Endothelial cell of umbilical vein (primary cell): ENCODE results near the gene SLC12A7. TPM values are rescaled to one million over a fixed set of nuclear protein-coding genes. Genes with fewer than 3 reads are reported as not detected.
"Not testable (repeated sequence)": the region's sequence is repeated elsewhere in the genome, so short reads cannot be mapped to it uniquely, and the experiment has no call there.

Experiments
- BruUV-seq: library from RNA; stranded (reverse); fragments of 400-500 nt; replicated peaks from 2 replicates; lab custom pipeline; 2021; lab: Mats Ljungman, UMichigan
- CTCF ChIA-PET: fragments of 300-600, 350-600 bp; sonication (Branson Sonifier 250); formaldehyde crosslinking; loops from one replicate; lab custom pipeline; 2021; ENCODE audit warnings: antibody characterized with exemption, inconsistent platforms; lab: Charles Lee
- POLR2A ChIA-PET: fragments of 300-600, 350-600 bp; sonication (Branson Sonifier 250); formaldehyde crosslinking; loops from one replicate; lab custom pipeline; 2021; ENCODE audit warnings: antibody characterized with exemption, inconsistent platforms; lab: Charles Lee
- DNase-seq: peaks from one replicate; pipeline ENCODE4 v3.0.0-alpha.2; 2011; ENCODE audit warnings: low read depth, low spot score
- FAIRE-seq: peaks from 2 replicates; lab custom pipeline; 2011; peaks lifted over from hg19 to GRCh38; lab: Jason Lieb, UNC
- H2AFZ ChIP-seq: 2 replicates; pipeline ENCODE4 v1.6.0; 2012; ENCODE audit warnings: low read depth, low read length, control low read depth, inconsistent platforms
- H3K27ac ChIP-seq: 2 replicates; pipeline ENCODE4 v1.5.1; 2011; ENCODE audit warnings: low read depth, mild to moderate bottlenecking, control low read depth, low read length, moderate library complexity; ENCODE audit not compliant: insufficient read depth
- H3K27me3 ChIP-seq, 2 experiments: 2 replicates each; pipeline versions ENCODE4 v1.6.0 to v1.6.1; 2011; ENCODE audit warnings: low read length in 2 of 2, mixed read lengths in 1 of 2; ENCODE audit not compliant: control insufficient read depth in 2 of 2, insufficient read depth in 2 of 2
- H3K36me3 ChIP-seq, 2 experiments: 2 replicates in 1 of 2; 3 replicates in 1 of 2; pipeline ENCODE4 v1.5.1; 2011; ENCODE audit warnings: low read length in 2 of 2, mild to moderate bottlenecking in 1 of 2, moderate library complexity in 1 of 2; ENCODE audit not compliant: control insufficient read depth in 2 of 2, insufficient read depth in 2 of 2; ENCODE audit errors: extremely low read depth in 1 of 2
- H3K4me1 ChIP-seq: 3 replicates; pipeline ENCODE4 v1.5.1; 2011; ENCODE audit warnings: mild to moderate bottlenecking, low read length; ENCODE audit not compliant: control insufficient read depth, insufficient read depth; ENCODE audit errors: extremely low read depth
- H3K4me2 ChIP-seq: 2 replicates; pipeline ENCODE4 v1.6.1; 2011; ENCODE audit warnings: low read length, control low read depth, mixed read lengths; ENCODE audit not compliant: insufficient read depth
- H3K4me3 ChIP-seq, 3 experiments: fragments of 200-600 bp in 1 of 3; sonication (generic), shearing (Covaris generic) in 1 of 3; replicated peaks in 1 of 3; 2 replicates each; pipeline ENCODE4 v1.5.1; 2011 to 2016; ENCODE audit warnings: control low read depth in 3 of 3, low read length in 3 of 3, mild to moderate bottlenecking in 2 of 3, inconsistent platforms in 1 of 3, low read depth in 1 of 3, moderate library complexity in 1 of 3; ENCODE audit not compliant: insufficient read depth in 1 of 3
- H3K79me2 ChIP-seq: 2 replicates; pipeline ENCODE4 v1.6.0; 2012; ENCODE audit warnings: low read length, inconsistent platforms; ENCODE audit not compliant: control insufficient read depth, insufficient read depth
- H3K9ac ChIP-seq: replicated peaks from 2 replicates; pipeline ENCODE3; 2011; ENCODE audit warnings: low read length, control low read depth; ENCODE audit not compliant: insufficient read depth; ENCODE audit errors: extremely low read depth
- H3K9me1 ChIP-seq: replicated peaks from 3 replicates; pipeline ENCODE4 v1.6.0; 2011; ENCODE audit warnings: mild to moderate bottlenecking, low read length; ENCODE audit not compliant: control insufficient read depth, insufficient read depth; ENCODE audit errors: extremely low read depth
- H3K9me3 ChIP-seq: replicated peaks from 2 replicates; pipeline ENCODE4 v1.5.1; 2012; ENCODE audit warnings: low read length, inconsistent platforms; ENCODE audit not compliant: control insufficient read depth, insufficient read depth
- H4K20me1 ChIP-seq: replicated peaks from 2 replicates; pipeline ENCODE3; 2011; ENCODE audit warnings: mild to moderate bottlenecking, low read length; ENCODE audit not compliant: control insufficient read depth, insufficient read depth; ENCODE audit errors: extremely low read depth
- MAX ChIP-seq: IDR thresholded peaks from 2 replicates; pipeline ENCODE4 v1.6.1; 2011; ENCODE audit not compliant: insufficient read depth, insufficient read length
- dilution Hi-C: fragments of 300-500 bp; cut with MboI; formaldehyde crosslinking; loops from one replicate; pipeline ENCODE4 v1.15.0; 2019; ENCODE audit warnings: low sequenced_read_pairs; ENCODE audit not compliant: extremely low pct_ligation_motif_present
- intact Hi-C: fragments of 100-400 bp; cut with micrococcal nuclease; formaldehyde crosslinking; loops from one replicate; pipeline ENCODE4 v1.10.0; 2022
- polyA plus RNA-seq, 4 experiments: library from polyadenylated mRNA; depleted of rRNA in 3 of 4; stranded (reverse) in 3 of 4; unstranded in 1 of 4; fragments of >200 nt; gene quantifications; 2 replicates each; pipeline versions ENCODE4 v1.2.1 to v1.2.3, GENCODE V29; 2011 to 2012; ENCODE audit warnings: missing spikeins in 1 of 4
- total RNA-seq: library from RNA; stranded (reverse); gene quantifications from 2 replicates; pipeline ENCODE4 v1.2.3, GENCODE V29; 2021

The SLC12A7 gene
- total and polyA plus RNA-seq, 2 donors (not counting 3 experiments of a cell fraction or from before 2014, with no cell fraction given): 16.4 to 38.8 TPM

- dilution Hi-C loops: no loop called here
- H3K79me2 ChIP-seq: no peaks in the 10 kb centered on the region
- intact Hi-C loops: no loop called here
- no peaks in the 10 kb centered on the region for H3K9me3 ChIP-seq
- H3K27me3 ChIP-seq: no peaks in the 10 kb centered on the region
- H3K9ac ChIP-seq: no peak overlapping the region
- H2AFZ ChIP-seq: no peak overlapping the region
- BruUV-seq: no TSS peak
- no peak for FAIRE-seq
- H3K4me1 ChIP-seq: no peaks in the 10 kb centered on the region
- no peaks in the 10 kb centered on the region for H3K9me1 ChIP-seq
- no peak overlapping the region for H3K27ac ChIP-seq
- POLR2A ChIA-PET: no interaction called here
- CTCF ChIA-PET: no interaction called here
- no peak for DNase-seq
- no peaks in the 10 kb centered on the region for H4K20me1 ChIP-seq
- H3K36me3 ChIP-seq: no peaks in the 10 kb centered on the region
- H3K4me3 ChIP-seq: no peak overlapping the region
- H3K4me2 ChIP-seq: no peak overlapping the region
- TF ChIP-seq MAX: no peak
Measured at GRCh38 chr5:1026700-1027621, 84.9 kb downstream of the SLC12A7 start.

DNA sequence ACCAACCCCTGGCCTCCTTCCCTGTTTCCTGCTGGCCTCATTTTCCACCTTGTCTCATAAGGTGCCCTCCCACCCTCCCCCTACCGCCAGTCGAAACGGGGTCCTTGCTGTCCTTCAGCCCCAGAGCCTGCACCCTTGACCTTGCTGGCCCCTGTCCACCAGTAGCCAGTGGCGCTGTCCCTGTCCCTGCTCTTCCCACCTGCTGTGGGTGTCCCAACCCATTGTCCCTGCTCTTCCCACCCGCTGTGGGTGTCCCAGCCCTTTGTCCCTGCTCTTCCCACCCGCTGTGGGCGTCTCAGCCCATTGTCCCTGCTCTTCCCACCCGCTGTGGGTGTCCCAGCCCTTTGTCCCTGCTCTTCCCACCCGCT lies 89.9 kb downstream of the SLC12A7 start:
- intact Hi-C loops, BruUV-seq, H3K4me1 ChIP-seq, H3K27ac ChIP-seq, DNase-seq, H3K9me1 ChIP-seq, CTCF ChIA-PET, POLR2A ChIA-PET, H3K79me2 ChIP-seq, H3K4me2 ChIP-seq, H4K20me1 ChIP-seq, H3K4me3 ChIP-seq, FAIRE-seq, H3K9ac ChIP-seq, dilution Hi-C loops, H2AFZ ChIP-seq, H3K36me3 ChIP-seq, H3K27me3 ChIP-seq, H3K9me3 ChIP-seq: not testable (repeated sequence)
